Measurements from ENCODE around the gene MAMLD1.

The MAMLD1 gene

GRCh38 chrX:150408007-150408406 is 44.9 kb downstream of the MAMLD1 start:
- peak; percentile 27 for DNase-seq

GRCh38 chrX:150408561-150408960 is 45.4 kb downstream of the MAMLD1 start:
- DNase-seq = peak; percentile 32

GRCh38 chrX:150409486-150409885 is 46.4 kb downstream of the MAMLD1 start:
- peak; percentile 60 for DNase-seq

GRCh38 chrX:150409964-150410363 is 46.8 kb downstream of the MAMLD1 start:
- DNase-seq = peak; percentile 22

- no peak for DNase-seq
These were observed 47.4 kb downstream of the MAMLD1 start for GRCh38 chrX:150410513-150410912.

- DNase-seq = no peak
These were observed 48.5 kb downstream of the MAMLD1 start for GRCh38 chrX:150411656-150412055.

- no peak for DNase-seq
These were observed 51.1 kb downstream of the MAMLD1 start for GRCh38 chrX:150414228-150414627.

- no peak for DNase-seq
These were observed 53.4 kb downstream of the MAMLD1 start for GRCh38 chrX:150416469-150416868.

- DNase-seq = no peak
These were observed 58.7 kb downstream of the MAMLD1 start for GRCh38 chrX:150421816-150422215.

- DNase-seq = no peak
These were observed 66.5 kb downstream of the MAMLD1 start for GRCh38 chrX:150429594-150429993.

- no peak for DNase-seq
These were observed 73.1 kb downstream of the MAMLD1 start for GRCh38 chrX:150436195-150436594.

GRCh38 chrX:150438165-150438564 is 75.0 kb downstream of the MAMLD1 start:
- no peak for DNase-seq

GRCh38 chrX:150446151-150446550 is 83.0 kb downstream of the MAMLD1 start:
- DNase-seq = no peak

GRCh38 chrX:150446995-150447394 is 83.9 kb downstream of the MAMLD1 start:
- no peak for DNase-seq

- no peak for DNase-seq
These were observed 86.2 kb downstream of the MAMLD1 start for GRCh38 chrX:150449313-150449712.

GRCh38 chrX:150450519-150451177 is 87.5 kb downstream of the MAMLD1 start:
- DNase-seq = no peak

- no peak for DNase-seq
These were observed 88.8 kb downstream of the MAMLD1 start for GRCh38 chrX:150451953-150452352.

GRCh38 chrX:150454083-150454482 is 91.0 kb downstream of the MAMLD1 start:
- DNase-seq = no peak

GRCh38 chrX:150454508-150455214 is 91.5 kb downstream of the MAMLD1 start:
- no peak for DNase-seq

GRCh38 chrX:150455215-150455608 is 92.1 kb downstream of the MAMLD1 start:
- DNase-seq = no peak

GRCh38 chrX:150456466-150456865 is 93.3 kb downstream of the MAMLD1 start:
- DNase-seq = no peak

GRCh38 chrX:150456941-150457340 is 93.8 kb downstream of the MAMLD1 start:
- DNase-seq = no peak

GRCh38 chrX:150459196-150459595 is 96.1 kb downstream of the MAMLD1 start:
- no peak for DNase-seq

- no peak for DNase-seq
These were observed 96.9 kb downstream of the MAMLD1 start for GRCh38 chrX:150460063-150460462.

- DNase-seq = no peak
These were observed 97.7 kb downstream of the MAMLD1 start for GRCh38 chrX:150460781-150461180.

Measured in DMS79 treated with DMSO at 0.1 percent for 48 hours (cell line).